Immature natural killer cell (primary cell): ENCODE measurements around the gene RNASE7. TPM values are rescaled to one million over a fixed set of nuclear protein-coding genes. Genes with fewer than 3 reads are reported as not detected.

ENCODE experiments used
- DNase-seq, 3 donors: peaks; one replicate each; pipeline ENCODE4 v3.0.0; 2022; ENCODE audit warnings: mixed read lengths in 1 of 3
- H3K27ac Mint-ChIP-seq, 6 donors: one replicate each; pipeline ENCODE4 v1.8.0; 2020; ENCODE audit warnings: mixed read lengths in 6 of 6, mild to moderate bottlenecking in 5 of 6, inconsistent platforms in 4 of 6, moderate library complexity in 3 of 6
- H3K27me3 Mint-ChIP-seq, 3 donors: one replicate each; pipeline ENCODE4 v1.8.0; 2020 to 2021; ENCODE audit warnings: low read depth in 3 of 3, mild to moderate bottlenecking in 3 of 3, mixed read lengths in 3 of 3, moderate library complexity in 3 of 3, inconsistent platforms in 1 of 3
- H3K36me3 Mint-ChIP-seq, 3 donors: one replicate each; pipeline ENCODE4 v1.8.0; 2020; ENCODE audit warnings: mixed read lengths in 3 of 3, inconsistent platforms in 2 of 3, mild to moderate bottlenecking in 2 of 3
- H3K4me1 Mint-ChIP-seq, 2 donors: one replicate each; pipeline ENCODE4 v1.8.0; 2020; ENCODE audit warnings: inconsistent platforms in 2 of 2, mild to moderate bottlenecking in 2 of 2, mixed read lengths in 2 of 2, moderate library complexity in 1 of 2
- H3K4me3 Mint-ChIP-seq, 5 donors: one replicate each; pipeline ENCODE4 v1.8.0; 2020; ENCODE audit warnings: mild to moderate bottlenecking in 5 of 5, mixed read lengths in 5 of 5, inconsistent platforms in 3 of 5, moderate library complexity in 3 of 5
- H3K9me3 Mint-ChIP-seq, 6 donors: one replicate each; pipeline ENCODE4 v1.8.0; 2020; ENCODE audit warnings: mild to moderate bottlenecking in 6 of 6, mixed read lengths in 6 of 6, inconsistent platforms in 4 of 6, moderate library complexity in 3 of 6
- polyA plus RNA-seq, 3 donors: library from polyadenylated mRNA; unstranded; fragments of 300-500 nt; fragmentation: Illumina TruSeq; gene quantifications; one replicate each; pipeline ENCODE4 v1.2.3, GENCODE V29; 2021

The RNASE7 gene
- polyA plus RNA-seq, 3 donors from 2014 or later, result not detected

DNA sequence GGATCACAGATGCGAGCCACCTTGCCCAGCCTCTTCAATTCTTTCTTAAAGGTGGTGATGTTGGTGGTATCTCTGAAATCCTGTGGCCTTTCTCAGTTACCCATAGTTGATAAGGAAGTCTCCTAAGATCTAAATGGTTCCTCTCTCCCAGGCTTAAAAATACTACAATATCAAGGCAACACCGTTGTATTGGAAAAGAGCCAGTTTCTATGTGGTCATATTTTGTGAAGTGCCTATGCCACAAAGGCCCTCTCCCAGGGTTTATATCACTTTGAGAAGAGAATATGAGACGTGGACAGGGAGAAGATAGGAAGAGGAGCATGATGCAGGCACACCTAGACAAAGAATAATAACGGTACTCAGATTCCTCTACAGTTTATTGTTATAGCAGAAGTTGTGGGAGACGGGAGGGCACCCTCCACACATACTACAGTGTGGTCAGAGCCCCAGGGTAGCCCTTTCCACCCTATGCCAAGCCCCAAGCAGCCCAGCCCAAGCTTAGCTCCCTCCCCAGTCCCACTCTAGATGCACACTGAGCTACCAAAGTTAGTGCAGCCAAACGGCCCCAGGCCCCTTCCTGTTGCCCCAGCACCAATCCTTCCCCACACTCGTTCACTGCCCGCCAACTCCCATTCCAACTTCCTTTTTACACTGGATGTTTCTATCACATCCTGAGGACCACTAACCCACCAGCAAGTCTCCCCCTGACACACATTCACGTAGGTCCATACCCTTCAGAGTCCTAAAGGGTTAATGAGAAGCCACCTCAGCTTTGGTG is 25.6 kb upstream of the RNASE7 start:
- no peak overlapping the region for H3K4me3 Mint-ChIP-seq

DNA sequence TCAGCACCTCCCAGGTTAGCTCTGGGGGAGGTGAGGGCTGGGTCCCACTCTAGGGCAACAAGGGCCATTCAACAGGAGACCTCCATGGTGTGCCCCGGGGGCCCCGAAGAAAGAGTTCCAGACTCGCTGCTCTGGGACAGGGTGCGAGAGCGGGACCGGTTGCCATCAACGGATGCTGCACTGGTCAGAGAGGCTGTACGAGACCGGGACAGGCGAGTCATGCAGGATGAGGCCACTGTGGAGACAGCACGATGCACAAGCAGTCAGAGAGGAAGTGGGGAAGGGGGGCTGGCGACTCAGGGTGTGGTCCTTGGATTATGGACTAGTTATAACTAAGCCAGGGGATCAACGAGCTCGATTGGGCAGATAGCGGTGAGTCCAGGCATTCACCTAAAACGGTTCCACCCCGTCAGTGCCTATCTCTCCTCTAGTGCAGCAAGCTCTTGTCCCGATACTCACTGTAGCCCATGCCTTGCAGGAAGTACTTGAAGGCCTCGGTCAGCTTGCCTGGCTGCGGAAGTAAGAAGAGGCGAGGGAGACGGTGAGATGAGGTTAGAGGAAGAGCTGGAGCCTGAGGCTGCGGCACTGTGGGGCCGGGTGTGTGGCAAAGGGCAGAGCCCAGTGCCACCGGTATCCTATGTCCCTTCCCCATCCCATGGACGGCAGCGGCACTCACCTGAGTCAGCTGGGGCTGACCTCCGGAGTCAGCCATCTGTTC is 24.5 kb upstream of the RNASE7 start:
- Mint-ChIP-seq H3K27me3 (peaks cover 4 to 9% (median 5%) of the 10 kb centered on the region in 3 donors), H3K9me3 (no peaks in the 10 kb centered on the region), H3K4me1 (peaks cover 0 to 2% of the 10 kb centered on the region in 2 donors), H3K36me3 (peaks cover 7 to 14% (median 8%) of the 10 kb centered on the region in 3 donors), H3K4me3 (no peak overlapping the region), H3K27ac (no peak overlapping the region)
- no peak for DNase-seq

More for the DNA sequence above, 25.6 kb upstream of the RNASE7 start:
- H3K27ac Mint-ChIP-seq, result no peak overlapping the region
- peaks cover 1 to 8% (median 3%) of the 10 kb centered on the region in 3 donors for H3K27me3 Mint-ChIP-seq
- peaks cover 7 to 9% (median 7%) of the 10 kb centered on the region in 3 donors for H3K36me3 Mint-ChIP-seq
- DNase-seq, result no peak
- H3K9me3 Mint-ChIP-seq, result no peaks in the 10 kb centered on the region
- no peaks in the 10 kb centered on the region for H3K4me1 Mint-ChIP-seq

DNA sequence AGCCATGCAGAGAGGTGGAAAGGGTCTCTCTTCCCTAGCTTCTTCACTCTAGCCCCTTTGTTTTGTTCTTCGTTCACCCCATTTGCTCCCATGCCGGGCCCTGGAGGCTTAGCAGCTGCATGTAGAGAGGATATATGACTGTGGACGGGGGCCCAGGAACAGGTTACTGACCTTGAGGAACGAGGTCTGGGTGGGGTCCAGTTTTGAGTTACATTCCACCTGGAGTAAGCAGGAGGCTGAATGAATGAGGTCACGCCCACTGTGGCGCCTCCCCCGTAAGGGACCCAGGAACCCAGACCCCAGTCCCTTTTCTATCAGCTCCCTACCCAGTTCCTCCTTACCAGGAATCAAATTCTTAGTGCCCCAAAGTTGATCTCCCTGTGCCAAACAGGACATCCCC is 23.9 kb upstream of the RNASE7 start:
- H3K27ac Mint-ChIP-seq, result no peak overlapping the region
- no peak overlapping the region for H3K4me3 Mint-ChIP-seq
- no peak for DNase-seq
- peaks cover 3 to 8% of the 10 kb centered on the region in 2 donors for H3K4me1 Mint-ChIP-seq
- peaks cover 7 to 18% (median 8%) of the 10 kb centered on the region in 3 donors for H3K36me3 Mint-ChIP-seq
- no peaks in the 10 kb centered on the region for H3K9me3 Mint-ChIP-seq
- peaks cover 6 to 9% (median 6%) of the 10 kb centered on the region in 3 donors for H3K27me3 Mint-ChIP-seq

DNA sequence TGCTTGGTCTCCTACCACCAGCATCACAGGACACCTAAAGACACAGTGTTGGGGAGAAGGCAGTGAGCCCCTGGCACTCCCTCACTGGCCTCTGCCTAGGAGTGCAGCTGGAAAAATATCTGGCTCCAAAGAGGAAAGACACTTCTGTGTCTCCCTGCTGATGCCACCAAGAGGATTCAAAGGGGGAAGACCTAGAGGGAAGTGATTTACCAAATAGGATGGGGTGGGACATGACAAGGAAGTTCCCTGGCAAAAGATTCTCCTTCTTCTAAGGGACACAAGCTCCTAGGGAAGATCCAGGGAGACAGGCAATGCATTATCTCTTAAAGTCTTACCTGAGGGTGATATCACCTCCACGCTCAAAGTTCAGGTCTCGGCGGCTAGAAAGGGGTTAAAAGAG is 23.4 kb upstream of the RNASE7 start:
- Mint-ChIP-seq H3K27ac (no peak overlapping the region), H3K9me3 (no peaks in the 10 kb centered on the region), H3K4me1 (peaks cover 5 to 11% of the 10 kb centered on the region in 2 donors), H3K4me3 (no peak overlapping the region), H3K27me3 (peaks cover 6 to 9% (median 8%) of the 10 kb centered on the region in 3 donors), H3K36me3 (peaks cover 7 to 18% (median 8%) of the 10 kb centered on the region in 3 donors)
- no peak for DNase-seq

DNA sequence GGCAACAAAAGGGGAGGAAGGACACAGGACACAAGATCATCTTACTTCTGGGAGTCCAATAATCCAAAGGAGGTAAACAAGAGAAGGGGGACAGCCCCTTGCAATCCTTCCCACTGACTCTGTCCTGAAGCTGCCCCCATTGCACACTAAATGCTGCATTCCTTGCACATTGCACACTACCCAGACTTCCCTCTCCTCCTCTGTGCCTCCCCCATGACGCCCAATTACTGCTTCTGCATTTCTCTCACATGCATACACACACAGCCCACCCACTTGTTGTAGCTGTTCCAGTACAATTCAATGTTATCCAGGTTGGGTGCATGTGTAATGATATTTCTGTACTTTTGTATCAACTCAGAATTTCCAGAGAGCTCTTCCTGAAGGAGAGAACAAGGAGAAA is 22.8 kb upstream of the RNASE7 start:
- peaks cover 7 to 18% (median 8%) of the 10 kb centered on the region in 3 donors for H3K36me3 Mint-ChIP-seq
- H3K9me3 Mint-ChIP-seq, result no peaks in the 10 kb centered on the region
- H3K4me3 Mint-ChIP-seq, result no peak overlapping the region
- peaks cover 8 to 9% (median 9%) of the 10 kb centered on the region in 3 donors for H3K27me3 Mint-ChIP-seq
- no peak overlapping the region for H3K27ac Mint-ChIP-seq
- no peak for DNase-seq
- H3K4me1 Mint-ChIP-seq, result peaks cover 11 to 17% of the 10 kb centered on the region in 2 donors

DNA sequence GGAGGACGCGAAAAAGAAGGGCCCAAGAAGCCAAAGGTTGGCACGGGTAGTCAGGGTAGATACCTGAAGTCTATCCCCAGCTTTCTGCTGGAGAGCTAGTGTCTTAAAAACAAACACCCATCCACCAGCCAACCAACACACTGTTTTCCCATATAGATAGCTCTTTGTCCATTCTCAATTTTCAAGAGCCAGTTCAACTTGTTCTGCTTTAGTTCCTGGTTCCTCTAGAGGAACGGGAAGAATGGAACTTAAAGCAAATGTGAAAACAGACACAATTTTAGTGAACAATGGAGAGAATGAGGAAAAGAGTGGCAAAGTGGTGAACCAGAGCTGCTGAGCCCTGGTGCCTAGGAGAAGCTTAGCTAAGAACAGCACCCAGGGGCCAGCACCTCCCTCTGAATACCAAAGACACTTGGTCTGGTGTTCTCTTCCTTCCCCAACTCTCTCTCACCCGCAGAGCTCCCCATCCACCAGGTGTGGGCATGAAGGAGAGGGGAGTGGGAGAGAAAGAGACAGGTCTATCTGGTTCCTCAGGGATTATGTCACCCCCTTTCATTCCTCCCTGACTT is 21.1 kb upstream of the RNASE7 start:
- no peak for DNase-seq
- Mint-ChIP-seq H3K4me1 (peaks cover 11 to 20% of the 10 kb centered on the region in 2 donors), H3K27ac (no peak overlapping the region), H3K9me3 (no peaks in the 10 kb centered on the region), H3K27me3 (peaks cover 7 to 11% (median 8%) of the 10 kb centered on the region in 3 donors), H3K4me3 (no peak overlapping the region), H3K36me3 (peaks cover 7 to 18% (median 8%) of the 10 kb centered on the region in 3 donors)

DNA sequence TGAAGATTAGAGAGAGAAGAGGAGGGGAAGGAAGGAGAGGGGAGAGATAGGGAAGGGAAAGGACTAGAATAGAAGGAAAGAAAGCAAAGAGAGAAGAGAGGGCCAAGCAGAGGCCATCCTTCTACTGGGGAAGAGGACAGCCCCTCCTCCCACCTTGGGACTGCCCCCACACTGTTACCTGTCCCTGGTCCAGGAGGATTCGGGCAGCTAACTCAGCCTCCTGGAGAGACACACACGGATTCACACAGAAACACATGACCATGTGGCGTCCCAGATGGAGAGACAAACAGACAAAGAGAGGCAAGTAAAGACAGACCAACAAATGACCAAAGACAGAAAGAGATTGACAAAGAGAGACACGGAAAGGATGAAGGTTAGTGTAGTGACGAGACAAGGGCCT is 19.5 kb upstream of the RNASE7 start:
- no peaks in the 10 kb centered on the region for H3K9me3 Mint-ChIP-seq
- H3K4me1 Mint-ChIP-seq, result peaks cover 11 to 20% of the 10 kb centered on the region in 2 donors
- H3K27ac Mint-ChIP-seq, result peak overlapping the region in 1 of 6 donors; percentile 29
- peaks cover 6 to 11% (median 6%) of the 10 kb centered on the region in 3 donors for H3K27me3 Mint-ChIP-seq
- H3K36me3 Mint-ChIP-seq, result peaks cover 5 to 18% (median 7%) of the 10 kb centered on the region in 3 donors
- H3K4me3 Mint-ChIP-seq, result peak overlapping the region; percentile 13 to 60 (median 53)
- no peak for DNase-seq

DNA sequence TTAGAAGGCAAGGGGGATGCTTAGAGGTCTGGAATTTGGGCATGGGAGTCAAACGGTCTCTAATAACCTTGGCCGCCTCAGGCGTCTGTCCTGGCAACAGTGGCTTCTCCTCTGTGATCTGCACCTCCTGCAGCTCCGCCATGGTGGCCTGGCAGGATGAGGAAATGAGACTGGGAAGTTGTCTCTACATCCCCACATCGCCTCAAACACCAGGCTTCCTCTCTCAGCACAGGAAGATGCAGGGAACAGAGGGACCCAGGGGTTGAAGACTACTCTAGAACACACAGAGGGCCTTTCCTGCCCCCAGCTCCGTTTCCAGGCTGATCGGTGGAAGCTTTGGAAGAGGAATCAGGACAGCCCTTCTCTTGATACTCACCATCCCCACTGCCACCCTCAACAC is 19.0 kb upstream of the RNASE7 start:
- H3K9me3 Mint-ChIP-seq, result no peaks in the 10 kb centered on the region
- peak overlapping the region; percentile 13 to 89 (median 83) for H3K4me3 Mint-ChIP-seq
- peaks cover 4 to 18% (median 7%) of the 10 kb centered on the region in 3 donors for H3K36me3 Mint-ChIP-seq
- H3K27ac Mint-ChIP-seq, result peak overlapping the region in 1 of 6 donors; percentile 29
- no peak for DNase-seq
- H3K4me1 Mint-ChIP-seq, result peaks cover 11 to 20% of the 10 kb centered on the region in 2 donors
- H3K27me3 Mint-ChIP-seq, result peaks cover 6 to 11% (median 6%) of the 10 kb centered on the region in 3 donors

DNA sequence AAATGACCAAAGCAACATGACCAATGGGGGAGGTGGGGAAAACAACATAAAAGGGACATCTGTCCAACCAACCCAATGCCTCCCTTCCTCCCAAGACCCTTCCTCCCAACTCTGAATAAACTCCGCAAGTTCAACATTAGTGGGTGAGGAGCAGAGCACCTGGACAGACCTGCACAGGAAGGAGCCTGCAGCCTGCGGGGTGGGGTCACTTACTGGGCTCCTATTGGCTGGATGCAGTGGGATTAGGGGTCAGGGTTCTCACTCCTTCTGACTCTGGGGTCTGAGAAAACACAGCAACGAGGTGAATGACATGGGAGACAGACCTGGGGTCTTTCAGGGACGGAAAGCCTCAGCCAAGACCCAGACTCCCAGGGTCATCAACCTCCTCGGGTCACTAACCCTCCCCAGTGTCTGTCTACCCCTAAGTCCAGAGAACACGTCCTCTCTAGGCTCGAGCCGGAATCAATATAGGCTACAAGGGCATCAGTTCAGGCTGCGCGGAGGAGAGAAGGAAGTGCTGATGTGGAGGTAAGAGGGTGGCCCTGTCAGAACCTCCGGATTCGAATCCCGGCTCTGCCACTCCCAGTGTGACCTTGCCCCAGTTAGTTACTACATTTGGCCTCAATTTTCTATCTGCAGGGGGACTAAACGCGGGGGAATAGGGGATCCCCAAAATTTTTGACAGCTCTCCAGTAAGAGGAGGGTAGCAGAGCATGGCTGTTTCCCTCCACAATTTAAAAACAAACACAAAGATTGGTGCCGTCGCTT is 18.2 kb upstream of the RNASE7 start:
- peaks cover 11 to 20% of the 10 kb centered on the region in 2 donors for H3K4me1 Mint-ChIP-seq
- peak in 2 of 3 donors; percentile 8 to 13 for DNase-seq

DNA sequence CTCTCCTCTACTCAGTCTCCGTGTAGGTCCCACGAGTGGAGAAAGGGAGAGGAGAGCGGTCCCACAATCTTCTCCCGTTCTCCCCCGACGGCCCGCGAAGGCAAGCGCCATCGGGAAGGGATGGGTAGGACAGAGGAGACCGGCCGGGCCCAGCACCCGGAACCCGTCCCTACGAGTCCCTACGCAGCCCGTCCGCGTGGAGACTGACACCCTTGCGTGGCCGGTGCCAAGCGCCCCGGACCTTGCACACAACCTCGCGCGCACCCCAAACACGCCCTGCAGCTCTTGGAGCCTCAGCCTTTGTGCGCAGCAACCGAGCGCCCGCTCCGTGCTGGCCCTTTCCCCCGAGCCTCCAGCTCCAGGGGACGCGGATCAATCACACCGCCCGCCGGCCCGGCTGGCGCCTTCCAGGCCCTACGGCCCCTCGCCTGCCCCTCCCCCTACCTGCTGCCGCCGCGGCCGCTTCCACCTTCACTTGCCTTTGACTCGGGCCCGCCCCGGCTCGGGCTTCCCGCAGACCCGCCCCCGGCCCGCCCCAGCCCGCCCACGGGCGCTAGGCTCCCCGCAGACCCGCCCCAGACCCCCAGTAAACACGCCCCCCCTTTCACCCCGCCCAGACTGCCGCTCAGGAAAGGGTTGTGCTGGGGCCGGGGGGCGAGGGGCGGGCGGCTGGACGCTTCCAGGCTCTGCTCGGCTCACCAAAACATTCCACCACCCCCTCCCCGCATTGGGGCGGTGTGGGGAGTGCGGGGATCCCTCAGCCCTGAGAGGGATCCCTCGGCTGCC is 17.4 kb upstream of the RNASE7 start, which contains the start of gene NDRG2:
Gene NDRG2, minus strand, starts transcription at position 477 of the 786 bp plus-strand sequence. CDS start 1,746 bp downstream, outside the sequence.
- no peaks in the 10 kb centered on the region for H3K9me3 Mint-ChIP-seq
- peaks cover 4 to 11% (median 6%) of the 10 kb centered on the region in 3 donors for H3K27me3 Mint-ChIP-seq
- peak within 1 kb of the TSS in 5 of 6 donors; percentile 19 to 59 (median 52) for H3K27ac Mint-ChIP-seq

More for the DNA sequence above, 18.2 kb upstream of the RNASE7 start:
- peaks cover 4 to 18% (median 7%) of the 10 kb centered on the region in 3 donors for H3K36me3 Mint-ChIP-seq
- H3K27ac Mint-ChIP-seq, result peak overlapping the region in 4 of 6 donors; percentile 38 to 59 (median 54)
- H3K27me3 Mint-ChIP-seq, result peaks cover 6 to 11% (median 6%) of the 10 kb centered on the region in 3 donors
- H3K9me3 Mint-ChIP-seq, result no peaks in the 10 kb centered on the region
- peak overlapping the region; percentile 83 to 93 (median 87) for H3K4me3 Mint-ChIP-seq

DNA sequence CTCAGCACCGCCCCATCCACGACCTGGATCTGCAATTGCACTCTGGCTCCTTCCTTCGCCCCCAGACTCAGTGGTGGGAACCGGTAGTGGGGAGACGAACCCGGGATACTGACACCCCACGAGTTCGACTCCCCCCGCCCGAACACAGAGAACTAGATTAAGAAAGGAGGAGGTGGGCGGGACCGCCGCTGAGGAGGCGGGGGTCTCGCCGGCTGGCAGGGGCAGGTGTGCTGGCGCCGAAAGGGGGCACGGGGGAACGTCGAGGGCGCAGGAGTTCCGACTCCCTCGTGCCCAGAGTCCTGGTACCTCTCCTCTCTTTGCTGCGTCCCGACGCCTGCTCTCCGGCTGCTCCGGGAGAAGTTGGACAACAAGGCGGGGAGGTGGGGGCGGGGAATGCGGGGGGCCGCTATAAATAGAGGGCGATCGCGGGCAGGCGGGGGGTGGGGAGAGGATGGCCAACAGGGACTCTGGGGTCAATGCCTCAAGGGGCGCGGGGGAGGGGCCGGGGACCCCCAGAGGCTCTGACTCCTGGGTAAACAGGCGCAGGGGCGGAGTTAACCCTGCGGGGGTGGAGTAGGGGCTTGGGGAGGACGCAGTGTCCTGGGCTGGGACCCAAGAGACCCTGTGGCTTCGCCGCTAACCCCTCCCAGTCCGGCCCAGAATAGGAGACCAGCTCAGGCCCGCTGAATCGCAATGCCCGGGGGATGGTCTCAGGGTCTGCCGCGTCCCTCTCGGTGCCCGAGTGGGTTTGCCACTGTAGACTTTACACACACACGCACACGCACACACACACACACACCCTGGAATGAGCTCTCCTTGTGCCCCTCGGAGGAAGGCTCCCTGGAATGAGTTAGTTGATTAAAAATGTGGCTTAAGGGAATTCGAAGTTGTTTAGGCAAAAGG is 16.5 kb upstream of the RNASE7 start:
- H3K4me3 Mint-ChIP-seq, result peak overlapping the region; percentile 83 to 93 (median 87)
- H3K36me3 Mint-ChIP-seq, result peaks cover 0 to 12% (median 4%) of the 10 kb centered on the region in 3 donors
- peaks cover 4 to 11% (median 6%) of the 10 kb centered on the region in 3 donors for H3K27me3 Mint-ChIP-seq
- peaks cover 11 to 20% of the 10 kb centered on the region in 2 donors for H3K4me1 Mint-ChIP-seq
- peak overlapping the region in 2 of 6 donors; percentile 19 to 33 for H3K27ac Mint-ChIP-seq
- no peak for DNase-seq
- H3K9me3 Mint-ChIP-seq, result no peaks in the 10 kb centered on the region

More for the DNA sequence above, 17.4 kb upstream of the RNASE7 start, which contains the start of gene NDRG2:
- Mint-ChIP-seq H3K36me3 (peaks cover 0 to 12% (median 4%) of the 10 kb centered on the region in 3 donors), H3K4me1 (peaks cover 11 to 20% of the 10 kb centered on the region in 2 donors), H3K4me3 (peak within 1 kb of the TSS; percentile 83 to 93 (median 87))
- DNase-seq, result peak; percentile 59 to 68 (median 65)
